Raji (cell line): ENCODE data around the gene CCDC136.

Experiments
- POLR2A ChIP-seq: IDR thresholded peaks from 2 replicates; pipeline ENCODE4 v1.6.1; 2011; ENCODE audit warnings: low read depth, low read length, control low read depth; ENCODE audit not compliant: insufficient read depth

The CCDC136 gene

GRCh38 chr7:128841171-128841690, 49.5 kb downstream of the CCDC136 start:
- TF ChIP-seq POLR2A, result no peak

- no peak for TF ChIP-seq POLR2A
Observed at GRCh38 chr7:128841921-128842673, 50.3 kb downstream of the CCDC136 start.

- no peak for TF ChIP-seq POLR2A
Observed at GRCh38 chr7:128842674-128843641, 51.2 kb downstream of the CCDC136 start.

- no peak for TF ChIP-seq POLR2A
Observed at GRCh38 chr7:128843938-128844621, 52.3 kb downstream of the CCDC136 start.

- TF ChIP-seq POLR2A, result no peak
Observed at GRCh38 chr7:128844777-128845311, 53.1 kb downstream of the CCDC136 start.

GRCh38 chr7:128845475-128845874, 53.7 kb downstream of the CCDC136 start:
- no peak for TF ChIP-seq POLR2A

GRCh38 chr7:128845987-128846386, 54.2 kb downstream of the CCDC136 start:
- TF ChIP-seq POLR2A, result no peak

GRCh38 chr7:128846781-128847444, 55.1 kb downstream of the CCDC136 start:
- no peak for TF ChIP-seq POLR2A

- no peak for TF ChIP-seq POLR2A
Observed at GRCh38 chr7:128847721-128848211, 56.0 kb downstream of the CCDC136 start.

GRCh38 chr7:128848289-128849155, 56.8 kb downstream of the CCDC136 start:
- TF ChIP-seq POLR2A, result no peak

GRCh38 chr7:128849156-128849515, 57.4 kb downstream of the CCDC136 start:
- TF ChIP-seq POLR2A, result no peak

- TF ChIP-seq POLR2A, result no peak
Observed at GRCh38 chr7:128849804-128850490, 58.2 kb downstream of the CCDC136 start.

GRCh38 chr7:128852537-128853254, 60.9 kb downstream of the CCDC136 start:
- TF ChIP-seq POLR2A, result no peak

- no peak for TF ChIP-seq POLR2A
Observed at GRCh38 chr7:128853799-128854198, 62.0 kb downstream of the CCDC136 start.
